GM12878 (cell line): ENCODE results near the gene RNF169. TPM values are rescaled to one million over a fixed set of nuclear protein-coding genes. Genes with fewer than 3 reads are reported as not detected.
A peak's percentile ranks its signal among the peaks of the same experiment; 100 is the strongest.

Experiments
- CREB1 ChIP-seq: IDR thresholded peaks from 2 replicates; pipeline ENCODE4 v1.6.1; 2012; ENCODE audit warnings: low read depth, mild to moderate bottlenecking, inconsistent platforms
- DPF2 ChIP-seq: fragments of 450-650 bp; IDR thresholded peaks from 2 replicates; pipeline ENCODE4 v1.6.1; 2017; ENCODE audit warnings: mild to moderate bottlenecking
- E2F4 ChIP-seq: IDR thresholded peaks from 2 replicates; pipeline ENCODE4 v1.6.1; 2012; ENCODE audit warnings: low read depth, low read length, improper control_type of control experiment
- EGR1 ChIP-seq, 2 experiments: IDR thresholded peaks; 1 replicate in 1 of 2; 2 replicates in 1 of 2; pipeline ENCODE4 v1.6.1; 2011 to 2012; ENCODE audit warnings: low read depth in 2 of 2, low read length in 2 of 2, borderline replicate concordance in 1 of 2, mild to moderate bottlenecking in 1 of 2, moderate library complexity in 1 of 2
- IRF3 ChIP-seq: fragments of 450-650 bp; IDR thresholded peaks from 2 replicates; pipeline ENCODE4 v1.6.1; 2014; ENCODE audit warnings: mild to moderate bottlenecking
- IRF5 ChIP-seq: fragments of 450-650 bp; IDR thresholded peaks from 2 replicates; pipeline ENCODE4 v1.6.1; 2017; ENCODE audit warnings: borderline replicate concordance
- KDM1A ChIP-seq: fragments of 200-600 bp; sonication (generic); IDR thresholded peaks from 2 replicates; pipeline ENCODE4 v1.6.1; 2016; ENCODE audit warnings: borderline replicate concordance
- MAX ChIP-seq: IDR thresholded peaks from 2 replicates; pipeline ENCODE4 v1.6.1; 2012; ENCODE audit warnings: low read depth, low read length, improper control_type of control experiment
- NFXL1 ChIP-seq: fragments of 450-650 bp; IDR thresholded peaks from 2 replicates; pipeline ENCODE4 v1.6.1; 2017; ENCODE audit warnings: antibody characterized with exemption, mild to moderate bottlenecking, borderline replicate concordance
- NR2C1 ChIP-seq: fragments of 450-650 bp; IDR thresholded peaks from 2 replicates; pipeline ENCODE4 v1.6.1; 2017; ENCODE audit warnings: antibody characterized with exemption, mild to moderate bottlenecking, moderate library complexity
- NR2F1 ChIP-seq: fragments of 450-650 bp; conservative IDR thresholded peaks from 2 replicates; pipeline ENCODE4 v1.6.1; 2017; ENCODE audit warnings: mild to moderate bottlenecking
- NRF1 ChIP-seq: conservative IDR thresholded peaks from 2 replicates; pipeline ENCODE4 v1.6.1; 2011; ENCODE audit warnings: mild to moderate bottlenecking, low read depth, low read length, improper control_type of control experiment
- PRDM15 ChIP-seq: fragments of 450-650 bp; formaldehyde crosslinking; IDR thresholded peaks from 2 replicates; pipeline ENCODE4 v1.4.0; 2020; ENCODE audit warnings: mild to moderate bottlenecking, moderate library complexity
- RELB ChIP-seq: fragments of 450-650 bp; IDR thresholded peaks from 2 replicates; pipeline ENCODE4 v1.6.1; 2017; ENCODE audit warnings: low read depth, mild to moderate bottlenecking, moderate library complexity
- SMAD5 ChIP-seq: IDR thresholded peaks from 2 replicates; pipeline ENCODE4 v1.6.1; 2016; ENCODE audit warnings: antibody characterized with exemption, low read depth
- SUZ12 ChIP-seq: fragments of 200-600 bp; sonication (generic); IDR thresholded peaks from one replicate; pipeline ENCODE4 v1.6.1; 2018; ENCODE audit warnings: antibody characterized with exemption, mild to moderate bottlenecking; ENCODE audit not compliant: unreplicated experiment
- TAF1 ChIP-seq: IDR thresholded peaks from 2 replicates; pipeline ENCODE4 v1.6.1; 2011; ENCODE audit warnings: mild to moderate bottlenecking, low read depth, low read length, borderline replicate concordance
- TCF3 ChIP-seq: IDR thresholded peaks from 2 replicates; pipeline ENCODE4 v1.6.1; 2012; ENCODE audit warnings: low read depth, mild to moderate bottlenecking, low read length, borderline replicate concordance; ENCODE audit not compliant: insufficient read depth
- ZNF274 ChIP-seq: IDR thresholded peaks from one replicate; pipeline ENCODE4 v1.8.0; 2011; ENCODE audit not compliant: insufficient read length, insufficient read depth
- ZNF384 ChIP-seq: IDR thresholded peaks from 2 replicates; pipeline ENCODE4 v1.6.1; 2012; ENCODE audit warnings: low read depth, mild to moderate bottlenecking, low read length, improper control_type of control experiment, borderline replicate concordance
- polyA plus RNA-seq, 11 experiments: library from polyadenylated mRNA; depleted of rRNA in 4 of 11; unstranded in 6 of 11; stranded (reverse) in 5 of 11; fragments of >200 nt; fragmentation: Nextera tagmentation in 4 of 11; fragmentation: Illumina TruSeq in 1 of 11; extraction: Ambion mirVana in 4 of 11; extraction: Trizol in 1 of 11; gene quantifications; 1 replicate in 1 of 11; 2 replicates in 10 of 11; pipeline versions ENCODE4 v1.2.1 to v1.2.3, GENCODE V29; 2011 to 2016; ENCODE audit warnings: inconsistent platforms in 2 of 11, missing spikeins in 2 of 11, low read depth in 1 of 11
- total RNA-seq, 4 experiments: library from RNA; depleted of rRNA in 3 of 4; stranded (reverse); fragments of >200 nt in 3 of 4; fragmentation: Illumina TruSeq in 1 of 4; extraction: Trizol in 1 of 4; gene quantifications; 2 replicates each; pipeline versions ENCODE4 v1.2.1 to v1.2.3, GENCODE V29; 2013 to 2021

Gene RNF169
- total and polyA plus RNA-seq, 10 of the 15 experiments (the other 5 are each of a cell fraction or from before 2014, with no cell fraction given): 0.32 to 13.2 (median 6.4) TPM

- no peak for TF ChIP-seq PRDM15 (CRISPR knock-in tag)
- 0 out of 2 replicates have a peak, but pooled peaks have one; percentile 16 for TF ChIP-seq TCF3
- no peak for TF ChIP-seq ZNF384
- peak; percentile 53 for TF ChIP-seq RELB
- 0 out of 2 replicates have a peak, but pooled peaks have one; percentile 37 for TF ChIP-seq NFXL1
- no peak; the same call in 1 of the 2 replicates for TF ChIP-seq MAX
- no peak for TF ChIP-seq SMAD5
- TF ChIP-seq IRF3: no peak
- TF ChIP-seq ZNF274: no peak
- TF ChIP-seq NR2C1: 0 out of 2 replicates have a peak, but pooled peaks have one; percentile 28
- no peak for TF ChIP-seq SUZ12
- TF ChIP-seq CREB1: no peak
- TF ChIP-seq EGR1 (IDR thresholded peaks at IDR 0.05; ENCODE audit: borderline replicate concordance in 1 of 2, low read depth in 2 of 2, low read length in 2 of 2): peak in 1 of 2 experiments; percentile 23; a peak in 1 of 3 replicates
- TF ChIP-seq KDM1A: no peak
- TF ChIP-seq TAF1: peak; percentile 57; the same call in 1 of the 2 replicates
- TF ChIP-seq NR2F1: peak; percentile 32; the same call in 1 of the 2 replicates
- TF ChIP-seq IRF5: no peak
- TF ChIP-seq NRF1: no peak
- 0 out of 2 replicates have a peak, but pooled peaks have one; percentile 53 for TF ChIP-seq DPF2
- TF ChIP-seq E2F4: no peak
These were observed 697 bp downstream of the RNF169 start (continued) for GRCh38 chr11:74749127-74749964.
